GM21576 (cell line): Measurements from ENCODE around the gene MIB1.

Experiments used
- ATAC-seq: cut with Tn5 transposase; IDR thresholded peaks from one replicate; pipeline ENCODE4 v1.9.1; 2021; ENCODE audit warnings: mild to moderate bottlenecking, moderate library complexity; ENCODE audit not compliant: unreplicated experiment

Gene MIB1

GRCh38 chr18:21809725-21810124 is 69.1 kb downstream of the MIB1 start:
- ATAC-seq = no peak

- ATAC-seq = no peak
Measured at GRCh38 chr18:21815101-21815500, 74.5 kb downstream of the MIB1 start.

- ATAC-seq = no peak
Measured at GRCh38 chr18:21820033-21820810, 79.6 kb downstream of the MIB1 start.

DNA sequence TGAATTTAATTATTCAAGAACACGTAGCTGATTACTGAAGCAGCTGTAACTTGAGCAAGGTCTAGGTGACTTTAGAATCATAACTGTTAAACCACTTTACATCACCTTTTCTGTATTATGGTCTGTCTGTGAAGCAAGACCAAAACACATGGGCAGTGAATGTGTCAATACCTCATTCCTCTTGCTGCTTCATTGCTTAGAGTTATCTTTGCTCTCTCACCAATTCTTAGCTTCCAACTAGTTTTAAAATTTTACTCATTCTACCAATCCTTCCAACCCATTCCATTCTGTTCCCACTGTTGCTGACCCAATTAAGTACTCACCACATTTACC is 80.2 kb downstream of the MIB1 start:
- no peak for ATAC-seq

DNA sequence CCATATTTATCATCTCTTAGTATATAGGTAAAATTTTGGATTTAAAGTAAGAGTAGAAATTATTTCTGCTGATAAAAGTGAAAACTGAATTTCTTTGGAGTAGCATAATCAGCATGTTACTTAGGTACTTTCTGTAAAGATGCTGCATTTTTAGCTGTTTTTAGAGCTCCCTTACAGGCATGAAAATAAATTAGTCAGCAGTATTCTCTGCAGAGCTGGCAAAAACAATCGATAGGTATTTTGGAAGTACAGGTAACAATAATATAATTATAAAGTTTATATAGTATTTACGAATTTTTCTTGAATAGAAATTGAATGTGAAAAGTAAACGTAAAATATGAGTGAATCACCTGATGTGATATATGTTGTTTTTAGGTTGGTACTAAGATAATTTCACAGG is 83.3 kb downstream of the MIB1 start:
- no peak for ATAC-seq

DNA sequence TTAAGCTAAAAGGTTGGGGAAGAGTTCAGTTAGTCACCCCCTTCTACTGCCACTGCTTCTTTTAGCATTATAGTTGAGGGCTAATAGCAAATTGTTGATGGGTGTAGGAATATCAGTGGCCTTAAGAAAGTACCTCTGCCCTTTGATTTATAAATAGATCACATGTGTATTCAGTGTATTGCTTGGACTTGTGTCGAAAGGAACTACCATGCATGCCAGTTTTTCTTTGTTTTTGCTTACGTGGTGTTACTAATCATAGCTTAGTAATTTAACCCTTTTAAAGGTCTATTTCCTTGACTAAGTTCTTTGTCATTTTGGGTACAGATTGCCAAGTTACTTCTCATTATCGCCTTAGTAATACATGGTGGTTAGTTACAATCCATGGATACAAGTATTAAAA is 85.6 kb downstream of the MIB1 start:
- no peak for ATAC-seq

GRCh38 chr18:21826641-21827302 is 86.2 kb downstream of the MIB1 start:
- ATAC-seq = no peak

DNA sequence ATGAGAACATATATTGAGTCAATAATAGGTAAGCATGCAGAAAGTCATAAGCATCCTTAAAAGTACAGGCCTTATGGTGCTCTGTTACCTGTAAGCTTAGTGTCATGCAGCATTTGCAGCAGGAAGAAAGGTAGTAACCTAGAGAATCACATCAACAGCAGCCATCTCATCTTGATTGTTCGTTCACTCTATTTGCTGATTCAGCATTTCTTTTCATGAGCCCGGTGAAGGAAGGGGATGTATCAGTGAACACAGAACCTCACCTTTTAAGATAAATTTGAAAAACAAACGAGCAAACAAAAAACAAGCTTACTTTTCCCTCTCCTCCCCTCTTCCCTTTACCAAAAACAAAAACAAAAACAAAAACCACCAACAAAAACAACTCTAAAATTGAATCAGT is 89.9 kb downstream of the MIB1 start:
- no peak for ATAC-seq

- ATAC-seq = no peak
Measured at GRCh38 chr18:21831413-21831831, 90.8 kb downstream of the MIB1 start.

DNA sequence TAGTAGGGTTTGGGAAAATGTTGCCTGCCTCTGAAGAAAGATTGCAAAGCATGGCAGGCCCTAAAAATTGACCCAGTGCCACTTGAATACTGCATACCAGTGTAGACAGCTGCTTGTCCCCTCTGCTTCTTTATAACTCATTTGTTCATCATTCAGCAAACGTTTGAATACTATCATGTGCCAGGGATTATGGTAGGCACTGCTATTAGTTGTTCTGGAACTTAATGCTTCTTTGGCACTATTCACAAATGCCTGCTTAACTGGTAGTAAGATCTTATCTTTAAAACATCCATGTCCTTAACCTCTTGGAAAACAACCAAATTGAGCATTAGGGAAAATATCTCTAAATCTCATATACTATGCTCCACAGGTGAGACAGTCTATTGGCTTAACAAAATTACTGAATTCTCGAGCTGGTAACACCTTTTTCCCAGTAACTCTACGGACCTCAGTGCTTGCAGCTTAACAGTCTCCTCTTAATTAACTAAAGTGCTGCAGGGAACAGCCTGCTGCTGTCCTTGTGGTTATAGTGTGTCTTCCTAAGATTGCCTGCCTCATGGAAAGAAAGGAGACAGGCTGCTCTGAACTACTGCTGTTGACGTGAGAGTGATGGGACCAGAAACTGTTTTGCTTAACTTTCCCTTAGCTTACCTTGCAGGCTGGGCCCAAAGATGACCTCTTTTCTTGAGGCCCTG is 93.2 kb downstream of the MIB1 start:
- ATAC-seq = no peak

DNA sequence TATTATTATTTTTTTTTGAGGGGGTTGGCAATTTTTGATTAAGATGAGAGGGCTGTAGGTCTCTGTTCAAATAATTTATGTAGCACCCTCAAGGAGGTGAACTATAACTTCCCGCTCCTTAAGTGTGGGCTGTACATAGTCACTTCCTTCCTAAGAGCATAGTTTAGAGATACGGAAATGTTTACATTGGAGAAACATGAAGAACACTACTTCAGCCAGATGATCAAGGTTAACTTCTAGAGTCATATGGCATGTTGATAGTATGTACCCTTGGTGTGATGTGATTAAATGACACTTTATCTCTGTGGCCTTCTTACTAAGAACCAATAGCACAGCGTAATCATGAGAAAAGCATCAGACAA is 93.7 kb downstream of the MIB1 start:
- ATAC-seq = no peak

DNA sequence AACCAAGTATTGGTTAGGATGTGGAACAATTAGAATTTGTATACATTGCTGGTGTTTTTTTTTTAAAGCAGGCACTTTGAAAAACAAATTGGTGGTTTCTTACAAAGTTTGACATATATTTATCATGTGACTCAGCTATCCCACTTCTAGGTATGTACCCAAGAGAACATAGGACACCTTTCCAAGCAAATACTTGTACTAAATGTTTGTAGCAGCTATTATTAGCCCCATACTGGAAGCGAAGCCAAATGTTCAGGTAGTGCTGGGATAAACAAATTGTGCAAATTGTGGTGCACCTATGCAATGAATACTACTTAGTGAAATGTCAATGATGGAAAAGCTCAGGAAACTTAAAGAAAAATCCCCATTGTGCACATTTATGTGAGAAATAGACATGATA is 101.0 kb downstream of the MIB1 start:
- ATAC-seq = no peak

- ATAC-seq = no peak
Measured at GRCh38 chr18:21843341-21843740, 102.7 kb downstream of the MIB1 start.

DNA sequence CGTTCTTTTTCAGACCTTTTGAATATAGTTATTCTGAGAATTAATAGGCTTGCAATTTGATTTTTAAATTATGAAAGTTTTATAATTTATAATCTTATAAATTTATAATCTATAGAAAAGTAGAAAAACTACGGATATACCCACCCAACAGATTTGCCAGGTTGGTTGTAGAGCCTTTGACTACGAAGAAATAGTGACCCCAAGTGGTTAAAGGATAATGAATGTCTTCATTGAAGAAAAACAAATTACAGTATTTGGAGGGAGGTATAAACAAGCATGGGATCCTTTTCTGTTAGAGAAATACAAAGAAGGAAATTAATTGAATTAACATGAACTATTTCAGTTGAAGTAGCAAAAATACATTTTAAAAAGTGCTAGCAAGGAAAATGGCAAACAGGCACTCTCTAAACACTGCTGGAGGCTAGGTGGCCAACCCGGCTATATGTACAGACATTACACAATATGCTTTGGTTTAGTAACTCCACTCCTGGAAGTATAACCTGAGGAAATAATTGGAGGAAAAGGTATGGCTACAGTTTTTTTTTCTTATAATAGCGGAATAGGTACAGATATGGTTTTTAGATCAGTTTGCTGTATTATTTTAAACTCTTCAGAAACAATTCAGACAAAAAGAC is 110.9 kb downstream of the MIB1 start:
- no peak for ATAC-seq

DNA sequence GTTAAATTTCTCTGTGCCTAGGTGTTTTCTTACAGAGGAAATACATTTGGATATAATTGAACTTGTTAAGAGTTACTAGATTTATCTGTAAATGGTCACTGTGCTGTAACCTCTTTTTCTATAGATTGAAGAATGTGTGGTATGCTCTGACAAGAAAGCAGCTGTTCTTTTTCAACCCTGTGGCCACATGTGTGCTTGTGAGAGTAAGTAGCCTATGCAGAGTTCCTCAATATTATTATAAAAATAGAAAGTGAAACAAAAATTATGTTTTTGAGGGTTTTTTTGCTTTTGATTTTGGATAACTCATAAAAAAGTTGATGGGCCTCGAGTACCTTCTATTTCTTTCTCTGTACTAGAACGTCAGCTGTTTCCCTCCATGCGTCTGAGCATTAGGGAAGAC is 112.4 kb downstream of the MIB1 start:
- peak; percentile 90 for ATAC-seq

- no peak for ATAC-seq
Measured at GRCh38 chr18:21853775-21854552, 113.4 kb downstream of the MIB1 start.

DNA sequence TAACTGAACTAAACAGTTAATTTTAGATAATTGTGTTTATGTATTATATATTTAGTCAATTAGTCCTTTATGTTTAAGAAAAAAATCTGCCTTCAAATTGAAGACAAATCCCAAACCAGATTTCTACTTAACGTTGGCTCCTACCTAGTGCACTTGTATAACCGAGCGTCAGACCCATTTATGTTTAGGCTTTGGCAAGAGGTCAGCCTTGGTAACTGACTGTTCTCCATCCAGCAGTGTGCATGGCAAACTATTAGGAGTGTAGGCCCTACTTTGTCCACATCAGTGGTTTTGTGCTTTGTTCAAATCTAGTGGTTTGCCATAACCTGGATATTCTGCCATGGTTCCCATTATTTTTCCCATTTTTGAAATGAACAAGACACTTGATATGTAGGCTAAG is 114.8 kb downstream of the MIB1 start:
- no peak for ATAC-seq

- no peak for ATAC-seq
Measured at GRCh38 chr18:21857871-21858270, 117.3 kb downstream of the MIB1 start.

DNA sequence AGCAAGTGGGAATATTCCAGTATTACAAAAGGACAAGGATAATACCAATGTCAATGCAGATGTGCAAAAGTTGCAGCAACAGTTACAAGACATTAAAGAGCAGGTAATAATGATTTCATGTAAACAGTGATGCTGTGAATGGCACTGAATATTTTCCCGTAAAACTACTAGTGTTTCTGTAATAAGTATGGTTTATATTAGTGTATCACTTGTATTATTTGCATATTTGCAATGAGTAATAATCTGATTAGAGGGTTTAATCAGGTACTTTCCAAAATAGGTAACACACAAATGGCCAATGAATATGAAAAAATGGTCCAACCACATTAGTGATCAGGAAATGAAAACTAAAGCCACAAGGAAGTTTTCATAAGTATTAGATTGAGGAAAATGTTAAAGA is 118.0 kb downstream of the MIB1 start:
- ATAC-seq = no peak

- no peak for ATAC-seq
Measured at GRCh38 chr18:21864386-21864785, 123.8 kb downstream of the MIB1 start.

- ATAC-seq = no peak
Measured at GRCh38 chr18:21865043-21865442, 124.5 kb downstream of the MIB1 start.
